HepG2 (cell line): Measurements from ENCODE around the gene WNT5B.

Experiments
- EHMT2 ChIP-seq: fragments of 200-600 bp; sonication (generic); IDR thresholded peaks from 2 replicates; pipeline ENCODE4 v1.7.0; 2017; ENCODE audit warnings: antibody characterized with exemption, low read depth, low read length, borderline replicate concordance
- ERF ChIP-seq: IDR thresholded peaks from 2 replicates; pipeline ENCODE4 v1.6.1; 2018; ENCODE audit warnings: missing biosample characterization, missing genetic modification reagents
- GLMP ChIP-seq: sonication (generic); formaldehyde crosslinking; IDR thresholded peaks from 2 replicates; pipeline ENCODE4 v1.9.0; 2021; ENCODE audit warnings: missing genetic modification reagents, mild to moderate bottlenecking, borderline replicate concordance
- RAD21 ChIP-seq: fragments of 450-650 bp; formaldehyde crosslinking; IDR thresholded peaks from 2 replicates; pipeline ENCODE4 v1.5.0; 2020; ENCODE audit warnings: mild to moderate bottlenecking
- RFX5 ChIP-seq: IDR thresholded peaks from 2 replicates; pipeline ENCODE4 v1.6.1; 2011; ENCODE audit warnings: low read depth, low read length, improper control_type of control experiment
- SRF ChIP-seq: IDR thresholded peaks from 2 replicates; pipeline ENCODE4 v1.6.1; 2011; ENCODE audit warnings: mild to moderate bottlenecking, low read depth, low read length, moderate library complexity
- TBL1XR1 ChIP-seq: fragments of 150-350 bp; IDR thresholded peaks from 2 replicates; pipeline ENCODE4 v1.6.1; 2014; ENCODE audit warnings: borderline replicate concordance, low read length; ENCODE audit not compliant: partially characterized antibody
- ZNF232 ChIP-seq: sonication (generic); formaldehyde crosslinking; IDR thresholded peaks from 2 replicates; pipeline ENCODE4 v1.4.0; 2020; ENCODE audit warnings: missing genetic modification reagents, borderline replicate concordance
- ZNF503 ChIP-seq: sonication (generic); formaldehyde crosslinking; IDR thresholded peaks from 2 replicates; pipeline ENCODE4 v1.4.0; 2020; ENCODE audit warnings: missing genetic modification reagents
- ZNF552 ChIP-seq: sonication (generic); formaldehyde crosslinking; IDR thresholded peaks from 2 replicates; pipeline ENCODE4 v1.9.0; 2022; ENCODE audit warnings: missing genetic modification reagents, mild to moderate bottlenecking, borderline replicate concordance

GRCh38 chr12:1660304-1661187, 31.5 kb downstream of the WNT5B start:
- TF ChIP-seq EHMT2: no peak
- no peak for TF ChIP-seq SRF
- no peak for TF ChIP-seq RFX5
- TF ChIP-seq ERF (CRISPR knock-in tag): 0 out of 2 replicates have a peak, but pooled peaks have one; percentile 44
- no peak for TF ChIP-seq ZNF232 (CRISPR knock-in tag)
- TF ChIP-seq RAD21 (CRISPR knock-in tag): no peak
- TF ChIP-seq TBL1XR1: no peak
- no peak for TF ChIP-seq ZNF552 (CRISPR knock-in tag)
- TF ChIP-seq ZNF503 (CRISPR knock-in tag): no peak
- TF ChIP-seq GLMP (CRISPR knock-in tag): no peak
